B cell (primary cell): ENCODE data around the gene TNFAIP8L1. TPM values are rescaled to one million over a fixed set of nuclear protein-coding genes. Genes with fewer than 3 reads are reported as not detected.

Source experiments
- ATAC-seq: fragments of 200-7000 bp; cut with Tn5 transposase; one replicate; pipeline ENCODE4 v1.10.0; 2021; ENCODE audit warnings: low read depth, mild to moderate bottlenecking, moderate number of reproducible peaks, moderate library complexity
- CTCF ChIA-PET: fragments of 350-600 bp; sonication (Branson Sonifier 250); formaldehyde crosslinking; loops from one replicate; lab custom pipeline; 2021; ENCODE audit warnings: antibody characterized with exemption, inconsistent platforms; lab: Charles Lee
- POLR2A ChIA-PET: fragments of 350-600 bp; sonication (Branson Sonifier 250); formaldehyde crosslinking; loops from one replicate; lab custom pipeline; 2021; ENCODE audit warnings: antibody characterized with exemption; lab: Charles Lee
- DNase-seq: peaks from one replicate; pipeline ENCODE4 v3.0.0; 2013
- H2AFZ ChIP-seq: 2 replicates; pipeline ENCODE4 v1.6.1; 2012; ENCODE audit warnings: mild to moderate bottlenecking, low read depth, low read length; ENCODE audit not compliant: insufficient read depth, poor library complexity, severe bottlenecking
- H3K27ac ChIP-seq, 2 donors: 1 replicate in 1 of 2; 2 replicates in 1 of 2; pipeline ENCODE4 v1.5.1; 2012 to 2013; ENCODE audit warnings: low read length in 2 of 2, mild to moderate bottlenecking in 2 of 2, moderate library complexity in 1 of 2
- H3K27me3 ChIP-seq, 4 experiments: fragments of 200-600 bp in 1 of 4; sonication (generic) in 1 of 4; replicated peaks in 1 of 4; 1 replicate in 2 of 4; 2 replicates in 2 of 4; pipeline versions ENCODE4 v1.6.1 to v1.7.0; 2013 to 2016; ENCODE audit warnings: low read length in 3 of 4, mild to moderate bottlenecking in 2 of 4, mixed read lengths in 1 of 4, moderate library complexity in 1 of 4; ENCODE audit not compliant: insufficient read depth in 4 of 4, control insufficient read depth in 3 of 4; ENCODE audit errors: control extremely low read depth in 1 of 4
- H3K36me3 ChIP-seq, 2 experiments: replicated peaks in 1 of 2; 1 replicate in 1 of 2; 2 replicates in 1 of 2; pipeline versions ENCODE4 v1.6.1 to v1.7.1; 2013; ENCODE audit warnings: low read length in 1 of 2; ENCODE audit not compliant: insufficient read depth in 2 of 2, control insufficient read depth in 1 of 2; ENCODE audit errors: control extremely low read depth in 1 of 2, extremely low read depth in 1 of 2
- H3K4me1 ChIP-seq, 2 donors: fragments of 200-600 bp in 1 of 2; sonication (generic) in 1 of 2; 1 replicate in 1 of 2; 2 replicates in 1 of 2; pipeline versions ENCODE4 v1.5.1 to v1.6.1; 2013 to 2017; ENCODE audit warnings: low read length in 2 of 2; ENCODE audit not compliant: control insufficient read depth in 2 of 2, insufficient read depth in 2 of 2
- H3K4me2 ChIP-seq: replicated peaks from 2 replicates; pipeline ENCODE3; 2012; ENCODE audit warnings: mild to moderate bottlenecking, low read depth, low read length; ENCODE audit not compliant: poor library complexity, severe bottlenecking
- H3K4me3 ChIP-seq, 5 experiments: fragments of 200-600 bp in 1 of 5; sonication (generic) in 1 of 5; 1 replicate in 3 of 5; 2 replicates in 2 of 5; pipeline versions ENCODE4 v1.5.1 to v1.7.0; 2011 to 2016; ENCODE audit warnings: low read length in 4 of 5, mild to moderate bottlenecking in 4 of 5, low read depth in 2 of 5, control low read depth in 1 of 5, moderate library complexity in 1 of 5; ENCODE audit not compliant: insufficient read depth in 1 of 5; ENCODE audit errors: control extremely low read depth in 1 of 5, extremely low read depth in 1 of 5
- H3K79me2 ChIP-seq: fragments of 200-600 bp; sonication (generic); one replicate; pipeline ENCODE4 v1.6.0; 2016; ENCODE audit warnings: low read length; ENCODE audit not compliant: control insufficient read depth, insufficient read depth
- H3K9ac ChIP-seq: fragments of 200-600 bp; sonication (generic); 2 replicates; pipeline ENCODE4 v1.6.1; 2017; ENCODE audit warnings: mild to moderate bottlenecking, low read length, moderate library complexity
- H3K9me3 ChIP-seq, 3 donors: one replicate each; pipeline versions ENCODE4 v1.6.1 to v1.7.1; 2013; ENCODE audit warnings: low read length in 2 of 3; ENCODE audit not compliant: control insufficient read depth in 2 of 3, insufficient read depth in 1 of 3; ENCODE audit errors: control extremely low read depth in 1 of 3
- H4K20me1 ChIP-seq: 2 replicates; pipeline ENCODE4 v1.6.0; 2012; ENCODE audit warnings: mild to moderate bottlenecking, low read length; ENCODE audit not compliant: insufficient read depth, control insufficient read depth, poor library complexity, severe bottlenecking
- H3K27ac Mint-ChIP-seq: one replicate; pipeline ENCODE4 v1.8.0; 2021; ENCODE audit warnings: mixed read lengths
- H3K27me3 Mint-ChIP-seq: one replicate; pipeline ENCODE4 v1.8.0; 2021; ENCODE audit warnings: mixed read lengths
- H3K4me1 Mint-ChIP-seq: one replicate; pipeline ENCODE4 v1.8.0; 2021; ENCODE audit warnings: mixed read lengths
- H3K4me3 Mint-ChIP-seq: one replicate; pipeline ENCODE4 v1.8.0; 2021; ENCODE audit warnings: mixed read lengths
- H3K9me3 Mint-ChIP-seq: one replicate; pipeline ENCODE4 v1.8.0; 2022; ENCODE audit warnings: mixed read lengths; ENCODE audit not compliant: insufficient read depth
- EZH2 ChIP-seq: IDR thresholded peaks from 2 replicates; pipeline ENCODE4 v1.6.1; 2012; ENCODE audit warnings: borderline replicate concordance, low read depth, mild to moderate bottlenecking, moderate library complexity, low read length; ENCODE audit not compliant: insufficient read depth, poor library complexity, severe bottlenecking
- WGBS: methylation state at CpG from one replicate; pipeline ENCODE4 v1.1.5; 2013; ENCODE audit warnings: missing lambda C conversion rate; ENCODE audit not compliant: insufficient coverage; 5-methylcytosine and 5-hydroxymethylcytosine counted together
- intact Hi-C: fragments of 100-400 bp; cut with micrococcal nuclease; formaldehyde crosslinking; loops from one replicate; pipeline ENCODE4 v1.10.0; 2022
- polyA plus RNA-seq: library from polyadenylated mRNA; depleted of rRNA; stranded (reverse); fragments of >200 nt; gene quantifications from 2 replicates; pipeline ENCODE4 v1.2.3, GENCODE V29; 2012
- total RNA-seq, 2 donors: library from RNA; stranded (reverse); fragments of 120-200 nt in 1 of 2; gene quantifications; 1 replicate in 1 of 2; 2 replicates in 1 of 2; pipeline versions ENCODE4 v1.2.3 to v1.2.4, GENCODE V29; 2013 to 2022
- TF ChIP-seq, protein P1 (sequence below): fragments of 200-600 bp; IDR thresholded peaks from one replicate; pipeline ENCODE4 v1.8.0; 2022; ENCODE audit warnings: antibody characterized with exemption, mild to moderate bottlenecking

TNFAIP8L1 gene
- total and polyA plus RNA-seq, 2 donors (not counting 1 experiment from before 2014, with no cell fraction given): 9.1 to 20.9 TPM

DNA sequence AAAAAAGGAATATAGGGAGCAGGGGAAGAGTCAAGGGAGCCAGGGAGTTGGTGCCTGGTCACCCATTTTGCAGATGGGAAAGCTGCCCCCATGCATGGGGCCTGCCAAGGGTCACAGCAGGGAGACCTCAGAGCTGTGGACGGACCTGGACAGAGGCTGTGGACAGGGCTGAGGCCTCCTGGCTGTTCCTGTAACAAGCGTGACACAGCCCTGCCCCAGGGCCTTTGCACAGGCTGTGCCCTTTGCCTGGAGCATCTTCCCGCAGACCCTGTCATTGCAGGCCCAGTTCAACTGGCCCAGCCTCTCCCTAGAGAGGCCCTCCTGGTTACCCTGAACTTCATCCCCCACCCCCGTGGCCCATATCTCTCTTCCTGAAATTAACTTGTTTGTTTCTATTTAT, 6.4 kb downstream of the TNFAIP8L1 start:
- POLR2A ChIA-PET: interaction anchor here (0.7 kb wide), 1 partner anchor 12 kb away, joined by 4 read pairs; no protein-coding TSS in a partner anchor
- H3K9ac ChIP-seq: no peak overlapping the region

More for the DNA sequence above, 6.4 kb downstream of the TNFAIP8L1 start:
- CTCF ChIA-PET: interaction anchor here (0.6 to 0.8 kb wide), 2 partner anchors 10 to 153 kb away, joined by 3 to 5 read pairs; no protein-coding TSS in a partner anchor
- intact Hi-C loops: no loop called here
- Mint-ChIP-seq H3K27me3 (no peaks in the 10 kb centered on the region), H3K9me3 (no peaks in the 10 kb centered on the region), H3K4me1 (peaks cover 28% of the 10 kb centered on the region), H3K27ac (no peak overlapping the region), H3K4me3 (no peak overlapping the region)
- TF ChIP-seq EZH2: no peak
- TF ChIP-seq, protein P1, sequence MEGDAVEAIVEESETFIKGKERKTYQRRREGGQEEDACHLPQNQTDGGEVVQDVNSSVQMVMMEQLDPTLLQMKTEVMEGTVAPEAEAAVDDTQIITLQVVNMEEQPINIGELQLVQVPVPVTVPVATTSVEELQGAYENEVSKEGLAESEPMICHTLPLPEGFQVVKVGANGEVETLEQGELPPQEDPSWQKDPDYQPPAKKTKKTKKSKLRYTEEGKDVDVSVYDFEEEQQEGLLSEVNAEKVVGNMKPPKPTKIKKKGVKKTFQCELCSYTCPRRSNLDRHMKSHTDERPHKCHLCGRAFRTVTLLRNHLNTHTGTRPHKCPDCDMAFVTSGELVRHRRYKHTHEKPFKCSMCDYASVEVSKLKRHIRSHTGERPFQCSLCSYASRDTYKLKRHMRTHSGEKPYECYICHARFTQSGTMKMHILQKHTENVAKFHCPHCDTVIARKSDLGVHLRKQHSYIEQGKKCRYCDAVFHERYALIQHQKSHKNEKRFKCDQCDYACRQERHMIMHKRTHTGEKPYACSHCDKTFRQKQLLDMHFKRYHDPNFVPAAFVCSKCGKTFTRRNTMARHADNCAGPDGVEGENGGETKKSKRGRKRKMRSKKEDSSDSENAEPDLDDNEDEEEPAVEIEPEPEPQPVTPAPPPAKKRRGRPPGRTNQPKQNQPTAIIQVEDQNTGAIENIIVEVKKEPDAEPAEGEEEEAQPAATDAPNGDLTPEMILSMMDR: no peak
- WGBS: 96% methylated on average over 4 of the region's 4 CpGs
- DNase-seq: no peak
- no peak overlapping the region for H3K4me3 ChIP-seq
- no peak for ATAC-seq
- no peaks in the 10 kb centered on the region for H3K27me3 ChIP-seq
- no peak overlapping the region for H3K27ac ChIP-seq
- H3K4me1 ChIP-seq: peaks cover 23 to 38% of the 10 kb centered on the region in 2 donors
- H3K79me2 ChIP-seq: peaks cover 89% of the 10 kb centered on the region
- H3K4me2 ChIP-seq: no peak overlapping the region
- peaks cover 0 to 5% of the 10 kb centered on the region in 2 experiments for H3K36me3 ChIP-seq
- H3K9me3 ChIP-seq: peaks cover 0 to 4% (median 0%) of the 10 kb centered on the region in 3 donors
- no peak overlapping the region for H2AFZ ChIP-seq
- H4K20me1 ChIP-seq: peaks cover 40% of the 10 kb centered on the region
